ENCODE data around the gene CAMTA1.

CAMTA1 gene

DNA sequence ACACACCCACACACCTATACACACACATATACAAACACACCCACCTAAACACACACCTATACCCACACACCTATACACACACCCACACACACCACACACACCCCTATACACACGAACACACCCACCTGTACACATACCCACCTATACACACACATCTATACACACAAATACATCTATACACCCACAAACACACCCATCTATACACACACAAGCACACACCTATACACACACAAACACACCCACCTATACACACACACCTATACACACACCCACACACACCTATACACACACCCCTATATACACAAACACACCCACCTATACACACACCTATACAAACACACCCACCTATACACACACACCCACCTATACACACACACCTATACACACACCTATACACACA lies 869.5 kb downstream of the CAMTA1 start:
- TF ChIP-seq, protein P1, sequence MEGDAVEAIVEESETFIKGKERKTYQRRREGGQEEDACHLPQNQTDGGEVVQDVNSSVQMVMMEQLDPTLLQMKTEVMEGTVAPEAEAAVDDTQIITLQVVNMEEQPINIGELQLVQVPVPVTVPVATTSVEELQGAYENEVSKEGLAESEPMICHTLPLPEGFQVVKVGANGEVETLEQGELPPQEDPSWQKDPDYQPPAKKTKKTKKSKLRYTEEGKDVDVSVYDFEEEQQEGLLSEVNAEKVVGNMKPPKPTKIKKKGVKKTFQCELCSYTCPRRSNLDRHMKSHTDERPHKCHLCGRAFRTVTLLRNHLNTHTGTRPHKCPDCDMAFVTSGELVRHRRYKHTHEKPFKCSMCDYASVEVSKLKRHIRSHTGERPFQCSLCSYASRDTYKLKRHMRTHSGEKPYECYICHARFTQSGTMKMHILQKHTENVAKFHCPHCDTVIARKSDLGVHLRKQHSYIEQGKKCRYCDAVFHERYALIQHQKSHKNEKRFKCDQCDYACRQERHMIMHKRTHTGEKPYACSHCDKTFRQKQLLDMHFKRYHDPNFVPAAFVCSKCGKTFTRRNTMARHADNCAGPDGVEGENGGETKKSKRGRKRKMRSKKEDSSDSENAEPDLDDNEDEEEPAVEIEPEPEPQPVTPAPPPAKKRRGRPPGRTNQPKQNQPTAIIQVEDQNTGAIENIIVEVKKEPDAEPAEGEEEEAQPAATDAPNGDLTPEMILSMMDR (IDR thresholded peaks at IDR 0.05; ENCODE audit: insufficient read depth, low read depth, low read length, missing control alignments), result no peak
- H3K4me3 ChIP-seq (ENCODE audit: low read length), result no peak overlapping the region
- no peak for DNase-seq (ENCODE audit: low read depth)

DNA sequence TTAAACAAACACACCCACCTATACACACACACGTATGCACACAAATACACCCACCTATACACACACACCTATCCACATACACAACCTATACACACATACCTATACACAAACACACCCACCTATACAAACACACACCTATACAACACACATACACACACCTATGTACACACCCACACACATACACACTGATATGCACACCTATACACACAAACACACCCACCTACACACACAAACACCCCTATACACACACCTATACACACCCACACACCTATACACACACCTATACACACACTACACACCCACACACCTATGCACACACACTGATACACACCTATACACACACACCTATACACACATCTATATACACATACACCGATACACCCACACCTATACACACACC lies 870.1 kb downstream of the CAMTA1 start:
- no peak for DNase-seq (ENCODE audit: low read depth)
- TF ChIP-seq, protein P1 (IDR thresholded peaks at IDR 0.05; ENCODE audit: insufficient read depth, low read depth, low read length, missing control alignments), result no peak

DNA sequence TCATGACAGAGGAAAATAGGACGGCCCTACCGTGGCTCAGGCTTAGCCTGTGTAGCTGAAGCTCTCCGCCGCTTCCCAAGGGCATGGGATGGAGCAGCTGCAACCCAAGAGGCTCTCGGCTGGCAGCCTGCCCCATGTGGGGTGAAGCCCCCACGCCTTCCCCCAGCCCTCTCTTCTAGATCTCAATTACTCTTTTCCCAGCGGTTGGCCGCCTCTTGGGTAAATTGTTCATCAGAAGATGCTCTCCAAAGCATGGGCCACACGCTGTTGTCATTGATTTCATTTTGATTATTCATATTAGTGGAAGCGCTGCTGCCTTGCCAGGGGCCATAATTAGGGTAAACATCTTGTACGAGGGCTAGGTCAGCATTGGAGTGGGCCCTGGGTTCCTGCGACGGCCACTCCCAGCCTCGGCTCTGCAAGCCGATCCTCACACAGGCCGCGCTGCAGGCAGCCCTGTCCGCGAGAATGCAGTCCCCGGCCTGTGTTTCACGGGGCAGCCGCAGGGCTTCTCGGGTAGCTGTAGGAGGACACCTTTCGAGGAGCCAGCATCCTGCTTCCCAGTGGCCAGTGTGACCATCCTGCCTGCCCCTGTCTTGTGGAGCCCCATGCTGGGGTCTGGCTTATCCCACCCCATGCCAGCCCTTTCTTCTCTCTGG lies 871.4 kb downstream of the CAMTA1 start:
- no peak overlapping the region for H3K4me3 ChIP-seq (ENCODE audit: low read length)
- TF ChIP-seq, protein P1 (IDR thresholded peaks at IDR 0.05; ENCODE audit: insufficient read depth, low read depth, low read length, missing control alignments), result no peak
- DNase-seq (ENCODE audit: low read depth), result no peak

More for the DNA sequence above, 870.1 kb downstream of the CAMTA1 start:
- no peak overlapping the region for H3K4me3 ChIP-seq (ENCODE audit: low read length)

DNA sequence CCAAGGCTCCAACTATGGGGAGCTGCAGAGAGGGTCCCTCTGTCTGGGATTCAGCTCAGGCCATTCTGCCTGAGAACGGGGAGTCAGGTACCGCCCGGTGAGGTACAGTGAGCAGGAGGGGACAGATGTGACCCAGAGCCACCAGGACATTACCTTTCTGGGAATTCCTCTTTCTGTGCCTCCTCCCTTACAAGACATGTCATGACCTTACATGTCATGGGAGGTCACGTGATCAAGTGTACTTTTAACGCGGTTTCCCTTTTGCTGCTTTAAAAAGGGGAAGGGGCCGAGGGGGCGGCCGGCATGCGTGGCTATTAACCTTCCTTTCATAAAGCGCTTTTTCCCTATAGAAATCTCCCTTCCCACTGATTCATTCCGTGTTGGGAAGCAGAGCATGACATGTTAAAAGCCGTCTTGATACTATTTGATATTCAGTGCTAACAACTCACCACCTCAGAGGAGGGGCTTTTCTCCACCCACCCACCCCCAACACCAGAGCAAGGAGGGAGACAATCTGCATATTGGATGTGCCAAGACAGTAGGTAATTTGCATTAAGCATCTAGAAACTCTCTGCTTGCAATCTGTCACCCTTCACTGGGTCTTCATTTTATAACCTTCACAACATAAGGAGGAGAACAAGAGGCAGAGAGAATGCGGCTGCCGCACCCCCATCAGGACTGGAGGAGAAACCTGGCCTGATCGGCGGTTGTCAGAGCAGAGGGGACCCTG lies 872.2 kb downstream of the CAMTA1 start:
- TF ChIP-seq, protein P1 (IDR thresholded peaks at IDR 0.05; ENCODE audit: insufficient read depth, low read depth, low read length, missing control alignments), result no peak
- no peak overlapping the region for H3K4me3 ChIP-seq (ENCODE audit: low read length)

DNA sequence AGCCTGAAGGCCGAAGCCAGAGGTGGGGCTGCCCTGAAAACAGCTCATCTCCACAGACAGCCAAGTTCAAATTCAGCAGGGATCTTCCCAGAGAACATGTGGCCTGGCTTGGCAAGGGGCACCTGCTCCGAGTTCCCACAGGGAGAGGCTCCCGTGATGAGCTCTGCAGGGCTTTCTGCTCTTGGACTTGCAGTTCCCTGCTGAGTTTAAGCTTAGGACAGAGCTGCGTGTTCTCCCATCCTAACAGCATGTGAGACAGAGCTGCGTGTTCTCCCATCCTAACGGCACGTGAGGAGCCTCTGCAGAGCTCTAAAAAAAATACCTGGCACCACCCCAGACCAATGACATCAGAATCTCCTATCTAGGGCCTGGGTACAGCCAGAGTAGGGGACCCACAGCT lies 872.8 kb downstream of the CAMTA1 start:
- H3K4me3 ChIP-seq (ENCODE audit: low read length), result no peak overlapping the region
- no peak for DNase-seq (ENCODE audit: low read depth)
- TF ChIP-seq, protein P1 (IDR thresholded peaks at IDR 0.05; ENCODE audit: insufficient read depth, low read depth, low read length, missing control alignments), result no peak

More for the DNA sequence above, 872.2 kb downstream of the CAMTA1 start:
- DNase-seq (ENCODE audit: low read depth), result no peak

DNA sequence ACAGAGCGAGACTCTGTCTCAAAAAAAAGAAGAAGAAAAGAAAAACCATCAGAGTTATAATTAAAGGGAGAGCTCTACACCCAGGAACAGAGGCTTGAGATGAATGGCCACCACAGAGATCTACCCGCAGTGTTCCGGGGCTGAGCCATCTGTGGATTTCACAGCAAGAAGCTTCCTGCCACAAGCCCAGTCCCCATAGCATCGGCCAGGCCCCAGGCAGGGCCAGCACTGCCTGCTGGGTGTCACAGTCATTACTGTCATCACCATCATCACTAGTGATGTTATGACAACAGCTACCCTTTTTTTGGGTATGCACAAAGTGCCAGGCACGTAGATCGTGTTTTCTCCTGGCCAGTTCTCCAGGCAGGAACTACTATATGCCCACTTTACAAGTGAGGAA lies 874.3 kb downstream of the CAMTA1 start:
- H3K4me3 ChIP-seq (ENCODE audit: low read length), result no peak overlapping the region
- no peak for DNase-seq (ENCODE audit: low read depth)
- TF ChIP-seq, protein P1 (IDR thresholded peaks at IDR 0.05; ENCODE audit: insufficient read depth, low read depth, low read length, missing control alignments), result no peak

All from epithelial cell of esophagus (primary cell).